ENCODE results near the gene MTMR10. TPM values are rescaled to one million over a fixed set of nuclear protein-coding genes. Genes with fewer than 3 reads are reported as not detected.

The MTMR10 gene
- total RNA-seq, 1 donor from 2014 or later = 29.2 TPM

- intact Hi-C loops (cut with DNase I) = no loop called here
- TF ChIP-seq POLR2AphosphoS5 (IDR thresholded peaks at IDR 0.05; ENCODE audit: insufficient read depth in 1 of 2, low read depth in 1 of 2) = no peak
- TF ChIP-seq CTCF (IDR thresholded peaks at IDR 0.05) = no peak
- no peak for TF ChIP-seq POLR2A (IDR thresholded peaks at IDR 0.05)
- H3K4me1 ChIP-seq = no peaks in the 10 kb centered on the region
- H3K9me3 ChIP-seq = no peaks in the 10 kb centered on the region
- no peak for DNase-seq (ENCODE audit: extremely low spot score in 2 of 2)
- H3K36me3 ChIP-seq = peaks cover 0 to 56% of the 10 kb centered on the region in 2 donors
- no peak overlapping the region for H3K4me3 ChIP-seq
- H3K27ac ChIP-seq = no peak overlapping the region
- H3K27me3 ChIP-seq = no peaks in the 10 kb centered on the region
Observed at GRCh38 chr15:30940359-30940758, 51.1 kb downstream of the MTMR10 start.

- Histone ChIP-seq H3K27me3 (no peaks in the 10 kb centered on the region), H3K36me3 (peaks cover 0 to 56% of the 10 kb centered on the region in 2 donors), H3K27ac (no peak overlapping the region), H3K9me3 (no peaks in the 10 kb centered on the region), H3K4me1 (no peaks in the 10 kb centered on the region), H3K4me3 (no peak overlapping the region)
- no peak for TF ChIP-seq CTCF (IDR thresholded peaks at IDR 0.05)
- no peak for TF ChIP-seq POLR2A (IDR thresholded peaks at IDR 0.05)
- no peak for TF ChIP-seq POLR2AphosphoS5 (IDR thresholded peaks at IDR 0.05; ENCODE audit: insufficient read depth in 1 of 2, low read depth in 1 of 2)
- intact Hi-C loops (cut with DNase I) = no loop called here
- DNase-seq (ENCODE audit: extremely low spot score in 2 of 2) = no peak
Observed at GRCh38 chr15:30939161-30939560, 52.3 kb downstream of the MTMR10 start.

- no peak for TF ChIP-seq POLR2AphosphoS5 (IDR thresholded peaks at IDR 0.05; ENCODE audit: insufficient read depth in 1 of 2, low read depth in 1 of 2)
- no peak for TF ChIP-seq CTCF (IDR thresholded peaks at IDR 0.05)
- no peak for TF ChIP-seq POLR2A (IDR thresholded peaks at IDR 0.05)
- no peaks in the 10 kb centered on the region for H3K27me3 ChIP-seq
- no peak overlapping the region for H3K4me3 ChIP-seq
- H3K27ac ChIP-seq = no peak overlapping the region
- intact Hi-C loops (cut with DNase I) = no loop called here
- no peak for DNase-seq (ENCODE audit: extremely low spot score in 2 of 2)
- H3K9me3 ChIP-seq = no peaks in the 10 kb centered on the region
- peaks cover 0 to 37% of the 10 kb centered on the region in 2 donors for H3K36me3 ChIP-seq
- no peaks in the 10 kb centered on the region for H3K4me1 ChIP-seq
Observed at GRCh38 chr15:30933293-30933692, 58.1 kb downstream of the MTMR10 start.

- intact Hi-C loops (cut with DNase I) = no loop called here
- Histone ChIP-seq H3K4me3 (no peak overlapping the region), H3K4me1 (no peaks in the 10 kb centered on the region), H3K27ac (no peak overlapping the region), H3K9me3 (no peaks in the 10 kb centered on the region), H3K36me3 (peaks cover 5 to 50% of the 10 kb centered on the region in 2 donors), H3K27me3 (no peaks in the 10 kb centered on the region)
- TF ChIP-seq POLR2AphosphoS5 (IDR thresholded peaks at IDR 0.05; ENCODE audit: insufficient read depth in 1 of 2, low read depth in 1 of 2) (no peak), CTCF (IDR thresholded peaks at IDR 0.05) (no peak), POLR2A (IDR thresholded peaks at IDR 0.05) (no peak)
- no peak for DNase-seq (ENCODE audit: extremely low spot score in 2 of 2)
Observed at GRCh38 chr15:30930422-30930821, 61.0 kb downstream of the MTMR10 start.

GRCh38 chr15:30929982-30930381 lies 61.4 kb downstream of the MTMR10 start:
- Histone ChIP-seq H3K9me3 (no peaks in the 10 kb centered on the region), H3K4me1 (no peaks in the 10 kb centered on the region), H3K27me3 (no peaks in the 10 kb centered on the region), H3K27ac (no peak overlapping the region), H3K36me3 (peaks cover 7 to 52% of the 10 kb centered on the region in 2 donors), H3K4me3 (no peak overlapping the region)
- DNase-seq (ENCODE audit: extremely low spot score in 2 of 2) = no peak
- TF ChIP-seq POLR2A (IDR thresholded peaks at IDR 0.05) (no peak), POLR2AphosphoS5 (IDR thresholded peaks at IDR 0.05; ENCODE audit: insufficient read depth in 1 of 2, low read depth in 1 of 2) (no peak), CTCF (IDR thresholded peaks at IDR 0.05) (no peak)
- intact Hi-C loops (cut with DNase I) = no loop called here

All from vagina (tissue), 2 donors.